H1 (cell line): Measurements from ENCODE around the gene TESMIN. TPM values are rescaled to one million over a fixed set of nuclear protein-coding genes. Genes with fewer than 3 reads are reported as not detected.

Experiments used
- CTCF ChIA-PET: fragments of 300-600 bp; sonication (Branson Sonifier 250); formaldehyde crosslinking; loops from one replicate; lab custom pipeline; 2021; ENCODE audit not compliant: partially characterized antibody; lab: Charles Lee
- POLR2A ChIA-PET: fragments of 300-600 bp; sonication (Branson Sonifier 250); formaldehyde crosslinking; loops from one replicate; lab custom pipeline; 2021; ENCODE audit warnings: inconsistent platforms; ENCODE audit not compliant: partially characterized antibody; lab: Charles Lee
- DNase-seq, 2 experiments: peaks; one replicate each; pipeline versions ENCODE4 v3.0.0 to v3.0.0-alpha.2; 2010 to 2022; ENCODE audit warnings: low spot score in 2 of 2, low read depth in 1 of 2, mixed read lengths in 1 of 2
- FAIRE-seq: peaks from 2 replicates; lab custom pipeline; 2011; peaks lifted over from hg19 to GRCh38; lab: Jason Lieb, UNC
- H2AFZ ChIP-seq: 2 replicates; pipeline ENCODE4 v1.8.1; 2012; ENCODE audit warnings: low read length, inconsistent platforms
- H2AK5ac ChIP-seq: 2 replicates; pipeline ENCODE4 v1.6.1; 2013; ENCODE audit warnings: low read depth, low read length
- H2BK120ac ChIP-seq: replicated peaks from 2 replicates; pipeline ENCODE3; 2013; ENCODE audit warnings: low read depth, low read length, inconsistent platforms
- H2BK12ac ChIP-seq: 2 replicates; pipeline ENCODE4 v1.6.1; 2013; ENCODE audit warnings: low read depth, low read length
- H2BK15ac ChIP-seq: 2 replicates; pipeline ENCODE4 v1.6.1; 2013; ENCODE audit warnings: low read length
- H2BK20ac ChIP-seq: 2 replicates; pipeline ENCODE4 v1.6.1; 2013; ENCODE audit warnings: low read length
- H2BK5ac ChIP-seq: 2 replicates; pipeline ENCODE4 v1.6.1; 2013; ENCODE audit warnings: low read depth, low read length
- H3K14ac ChIP-seq: 2 replicates; pipeline ENCODE4 v1.6.1; 2013; ENCODE audit warnings: inconsistent platforms; ENCODE audit not compliant: insufficient read length
- H3K18ac ChIP-seq: 2 replicates; pipeline ENCODE4 v1.6.1; 2013; ENCODE audit warnings: low read length; ENCODE audit errors: extremely low read depth
- H3K23ac ChIP-seq: 2 replicates; pipeline ENCODE4 v1.6.1; 2013; ENCODE audit warnings: inconsistent platforms; ENCODE audit not compliant: insufficient read length
- H3K23me2 ChIP-seq: 2 replicates; pipeline ENCODE4 v1.6.1; 2013; ENCODE audit warnings: low read depth, low read length
- H3K27ac ChIP-seq: 2 replicates; pipeline ENCODE4 v1.6.1; 2011; ENCODE audit warnings: low read depth, low read length, inconsistent platforms
- H3K27me3 ChIP-seq, 4 experiments: replicated peaks in 1 of 4; 1 replicate in 1 of 4; 2 replicates in 3 of 4; pipeline versions ENCODE4 v1.6.1 to v1.8.1; 2011 to 2013; ENCODE audit warnings: low read length in 3 of 4, mild to moderate bottlenecking in 3 of 4, inconsistent platforms in 2 of 4, mixed read lengths in 2 of 4, moderate library complexity in 1 of 4; ENCODE audit not compliant: control insufficient read depth in 3 of 4, insufficient read depth in 3 of 4; ENCODE audit errors: extremely low read depth in 1 of 4
- H3K36me3 ChIP-seq, 4 experiments: 2 replicates each; pipeline versions ENCODE4 v1.6.1 to v1.8.1; 2011 to 2013; ENCODE audit warnings: mild to moderate bottlenecking in 4 of 4, low read length in 3 of 4, moderate library complexity in 2 of 4, control low read depth in 1 of 4, inconsistent platforms in 1 of 4; ENCODE audit not compliant: insufficient read depth in 4 of 4, control insufficient read depth in 2 of 4
- H3K4ac ChIP-seq: replicated peaks from 2 replicates; pipeline ENCODE3; 2013; ENCODE audit warnings: low read length, low read depth, mixed read lengths, inconsistent platforms; ENCODE audit not compliant: insufficient read length
- H3K4me1 ChIP-seq, 4 experiments: replicated peaks in 1 of 4; 1 replicate in 1 of 4; 2 replicates in 3 of 4; pipeline versions ENCODE4 v1.6.1 to v1.8.1; 2011 to 2013; ENCODE audit warnings: low read length in 3 of 4, inconsistent platforms in 2 of 4, mixed read lengths in 1 of 4; ENCODE audit not compliant: insufficient read depth in 4 of 4, control insufficient read depth in 3 of 4
- H3K4me2 ChIP-seq, 2 experiments: 2 replicates each; pipeline versions ENCODE4 v1.6.1 to v1.8.1; 2011 to 2013; ENCODE audit warnings: low read depth in 2 of 2, low read length in 2 of 2, control low read depth in 1 of 2, inconsistent platforms in 1 of 2, mild to moderate bottlenecking in 1 of 2; ENCODE audit not compliant: insufficient read depth in 1 of 2
- H3K4me3 ChIP-seq, 4 experiments: fragments of 200-600, 300-600 bp in 1 of 4; sonication (generic), shearing (Covaris generic), sonication (Bioruptor Twin) in 1 of 4; 2 replicates each; pipeline versions ENCODE4 v1.5.1 to v1.8.1; 2011 to 2016; ENCODE audit warnings: low read length in 4 of 4, low read depth in 3 of 4, control low read depth in 2 of 4, inconsistent platforms in 2 of 4, mild to moderate bottlenecking in 2 of 4, mixed read lengths in 1 of 4, moderate library complexity in 1 of 4; ENCODE audit not compliant: insufficient read depth in 2 of 4; ENCODE audit errors: extremely low read depth in 1 of 4
- H3K56ac ChIP-seq: replicated peaks from 2 replicates; pipeline ENCODE3; 2013; ENCODE audit warnings: low read depth, mild to moderate bottlenecking, mixed read lengths, low read length, inconsistent platforms; ENCODE audit not compliant: insufficient read length
- H3K79me1 ChIP-seq: 2 replicates; pipeline ENCODE4 v1.6.1; 2013; ENCODE audit warnings: low read depth, low read length, control low read depth
- H3K79me2 ChIP-seq, 2 experiments: 2 replicates each; pipeline versions ENCODE4 v1.6.1 to v1.8.1; 2012 to 2013; ENCODE audit warnings: low read length in 2 of 2, mild to moderate bottlenecking in 2 of 2, inconsistent platforms in 1 of 2; ENCODE audit not compliant: insufficient read depth in 2 of 2, control insufficient read depth in 1 of 2
- H3K9ac ChIP-seq, 4 experiments: replicated peaks in 1 of 4; 1 replicate in 1 of 4; 2 replicates in 3 of 4; pipeline versions ENCODE4 v1.6.1 to v1.8.1; 2011 to 2013; ENCODE audit warnings: low read depth in 3 of 4, low read length in 3 of 4, control low read depth in 2 of 4, mild to moderate bottlenecking in 2 of 4, moderate library complexity in 2 of 4, inconsistent platforms in 1 of 4; ENCODE audit errors: extremely low read depth in 1 of 4
- H3K9me3 ChIP-seq, 2 experiments: 2 replicates each; pipeline versions ENCODE4 v1.6.1 to v1.8.1; 2012 to 2013; ENCODE audit warnings: mild to moderate bottlenecking in 2 of 2, moderate library complexity in 2 of 2, control low read depth in 1 of 2, inconsistent platforms in 1 of 2, low read depth in 1 of 2, low read length in 1 of 2, mixed read lengths in 1 of 2; ENCODE audit not compliant: insufficient read depth in 2 of 2
- H4K20me1 ChIP-seq, 2 experiments: replicated peaks in 1 of 2; 2 replicates each; pipeline versions ENCODE3 to v1.8.1; 2011 to 2013; ENCODE audit warnings: inconsistent platforms in 2 of 2, low read length in 2 of 2, mild to moderate bottlenecking in 1 of 2; ENCODE audit not compliant: insufficient read depth in 2 of 2, control insufficient read depth in 1 of 2
- H4K5ac ChIP-seq: 2 replicates; pipeline ENCODE4 v1.6.1; 2013; ENCODE audit warnings: low read length, low read depth, mixed read lengths, inconsistent platforms; ENCODE audit not compliant: insufficient read length
- H4K8ac ChIP-seq: 2 replicates; pipeline ENCODE4 v1.8.0; 2013; ENCODE audit warnings: mild to moderate bottlenecking, moderate library complexity, low read length, inconsistent platforms; ENCODE audit not compliant: insufficient read depth; ENCODE audit errors: extremely low read depth
- H4K91ac ChIP-seq: replicated peaks from 2 replicates; pipeline ENCODE3; 2013; ENCODE audit warnings: low read length, mixed read lengths, inconsistent platforms; ENCODE audit not compliant: insufficient read length
- CHD1 ChIP-seq: IDR thresholded peaks from 2 replicates; pipeline ENCODE4 v1.6.1; 2012; ENCODE audit warnings: low read depth, low read length, improper control_type of control experiment
- CHD2 ChIP-seq: IDR thresholded peaks from 2 replicates; pipeline ENCODE4 v1.6.1; 2012; ENCODE audit warnings: low read length, improper control_type of control experiment
- KDM5A ChIP-seq: fragments of 200-600 bp; IDR thresholded peaks from 2 replicates; pipeline ENCODE4 v1.7.1; 2012; ENCODE audit warnings: mild to moderate bottlenecking, low read length, inconsistent platforms, mixed read lengths
- RXRA ChIP-seq: IDR thresholded peaks from 2 replicates; pipeline ENCODE4 v1.6.1; 2011; ENCODE audit warnings: low read depth, mild to moderate bottlenecking, low read length, moderate library complexity; ENCODE audit not compliant: insufficient read depth
- SP2 ChIP-seq: IDR thresholded peaks from 2 replicates; pipeline ENCODE4 v1.6.1; 2012; ENCODE audit warnings: mild to moderate bottlenecking, low read length, inconsistent platforms
- SP4 ChIP-seq: IDR thresholded peaks from 2 replicates; pipeline ENCODE4 v1.6.1; 2012; ENCODE audit warnings: low read length, inconsistent platforms
- SRF ChIP-seq: IDR thresholded peaks from 2 replicates; pipeline ENCODE4 v1.6.1; 2011; ENCODE audit warnings: mild to moderate bottlenecking, low read depth, low read length, moderate library complexity
- TAF7 ChIP-seq: optimal IDR thresholded peaks from 2 replicates; pipeline ENCODE3; 2011; ENCODE audit warnings: low read depth, mild to moderate bottlenecking, inconsistent platforms, low read length, moderate library complexity, borderline replicate concordance
- TBP ChIP-seq: IDR thresholded peaks from 2 replicates; pipeline ENCODE4 v1.6.1; 2011; ENCODE audit warnings: low read depth, low read length, improper control_type of control experiment
- TEAD4 ChIP-seq: IDR thresholded peaks from 2 replicates; pipeline ENCODE4 v1.6.1; 2012; ENCODE audit warnings: low read depth, low read length, inconsistent platforms, mixed read lengths
- WGBS, 2 experiments: shearing (Covaris generic) in 1 of 2; methylation state at CpG; one replicate each; pipeline versions ENCODE4 v1.1.6 to v1.1.7; 2013 to 2015; ENCODE audit warnings: low lambda C conversion rate in 2 of 2, mixed read lengths in 2 of 2, inconsistent platforms in 1 of 2, low coverage in 1 of 2, missing lambda C conversion rate in 1 of 2; ENCODE audit not compliant: insufficient replicate concordance in 2 of 2, insufficient coverage in 1 of 2, insufficient read length in 1 of 2; ENCODE audit errors: extremely low coverage in 1 of 2, missing lambda C conversion rate in 1 of 2; 5-methylcytosine and 5-hydroxymethylcytosine counted together
- polyA plus RNA-seq, 7 experiments: library from polyadenylated mRNA; depleted of rRNA in 3 of 7; stranded (reverse) in 5 of 7; unstranded in 2 of 7; fragments of >200 nt in 5 of 7; fragments of 200-250 nt in 2 of 7; gene quantifications; 1 replicate in 5 of 7; 2 replicates in 1 of 7; 4 replicates in 1 of 7; pipeline versions ENCODE4 v1.2.1 to v1.2.3, GENCODE V29; 2011 to 2013; ENCODE audit warnings: missing spikeins in 2 of 7, mixed read lengths in 2 of 7
- total RNA-seq: library from RNA; stranded (reverse); fragmentation: NEBNext Ultra II Directional; extraction: Animal tissue kit (Norgen Biotek cat#: 25700); gene quantifications from 2 replicates; pipeline ENCODE4 v1.2.1, GENCODE V29; 2021
- TF ChIP-seq, protein P1 (sequence below), 3 experiments: IDR thresholded peaks; 1 replicate in 2 of 3; 2 replicates in 1 of 3; pipeline versions ENCODE4 v1.5.1 to v1.6.1; 2011; ENCODE audit warnings: low read length in 3 of 3, mild to moderate bottlenecking in 3 of 3, inconsistent platforms in 2 of 3, low read depth in 1 of 3, moderate library complexity in 1 of 3; ENCODE audit not compliant: insufficient read depth in 1 of 3; ENCODE audit errors: control extremely low read depth in 1 of 3
- TF ChIP-seq, protein P2 (sequence below): IDR thresholded peaks from 2 replicates; pipeline ENCODE4 v1.6.1; 2011; ENCODE audit warnings: low read depth, mild to moderate bottlenecking, low read length; ENCODE audit not compliant: insufficient read depth

Gene TESMIN
- total and polyA plus RNA-seq, 2 of the 8 experiments (the other 6 are each of a cell fraction or from before 2014, with no cell fraction given) = 22.6 to 61.1 TPM

DNA sequence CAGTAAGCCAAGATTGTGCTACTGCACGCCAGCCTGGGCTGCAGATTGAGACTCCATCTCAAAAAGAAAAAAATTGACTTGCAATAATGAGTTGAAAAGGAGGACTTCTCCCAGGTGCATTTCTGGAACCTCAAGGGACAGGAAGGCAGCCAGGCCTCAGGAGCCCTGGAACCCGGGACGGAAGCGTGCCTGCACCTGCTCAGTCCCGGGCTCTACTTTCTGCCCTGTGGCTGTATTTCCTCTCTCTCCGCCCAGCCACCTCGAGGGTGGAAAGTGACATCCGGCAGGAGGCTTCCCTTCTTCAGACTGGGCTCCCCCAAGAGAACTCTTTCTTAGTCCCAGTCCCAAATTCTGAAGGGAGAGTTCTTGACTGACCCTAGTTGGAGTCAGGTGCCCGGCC is 87.2 kb downstream of the TESMIN start:
- ChIA-PET CTCF (no interaction called here), POLR2A (interaction anchor here (0.8 to 1.1 kb wide), 3 partner anchors 16 to 27 kb away, joined by 3 read pairs; no protein-coding TSS in a partner anchor)
- Histone ChIP-seq H2AK5ac (no peak overlapping the region), H2BK120ac (no peak overlapping the region), H2BK12ac (no peak overlapping the region), H3K23me2 (no peaks in the 10 kb centered on the region; the same call in 1 of the 2 replicates), H4K91ac (no peak overlapping the region), H3K79me2 (no peaks in the 10 kb centered on the region), H3K27me3 (no peaks in the 10 kb centered on the region), H2BK15ac (no peak overlapping the region), H3K23ac (no peak overlapping the region), H3K56ac (no peak overlapping the region), H2BK20ac (no peak overlapping the region), H3K9me3 (no peaks in the 10 kb centered on the region; a peak in 1 of 4 replicates), H2AFZ (no peak overlapping the region), H3K36me3 (no peaks in the 10 kb centered on the region), H3K4me1 (peaks cover 0 to 4% (median 1%) of the 10 kb centered on the region in 4 experiments; a peak in 2 of 7 replicates), H3K18ac (no peak overlapping the region), H3K4me2 (no peak overlapping the region), H2BK5ac (no peak overlapping the region), H3K27ac (no peak overlapping the region), H4K5ac (no peak overlapping the region), H4K8ac (no peak overlapping the region), H3K14ac (no peak overlapping the region), H3K9ac (no peak overlapping the region), H3K4me3 (no peak overlapping the region), H4K20me1 (no peaks in the 10 kb centered on the region), H3K4ac (no peak overlapping the region), H3K79me1 (no peaks in the 10 kb centered on the region)
- WGBS, 2 experiments = 93% methylated on average over 9 of the region's 9 CpGs; no CpG with 5 or more reads in 1 of the 2 experiments
- no peak for TF ChIP-seq CHD2
- TF ChIP-seq TAF7 = no peak
- no peak for TF ChIP-seq RXRA
- no peak for TF ChIP-seq TBP
- TF ChIP-seq SRF = no peak
- TF ChIP-seq, protein P1, sequence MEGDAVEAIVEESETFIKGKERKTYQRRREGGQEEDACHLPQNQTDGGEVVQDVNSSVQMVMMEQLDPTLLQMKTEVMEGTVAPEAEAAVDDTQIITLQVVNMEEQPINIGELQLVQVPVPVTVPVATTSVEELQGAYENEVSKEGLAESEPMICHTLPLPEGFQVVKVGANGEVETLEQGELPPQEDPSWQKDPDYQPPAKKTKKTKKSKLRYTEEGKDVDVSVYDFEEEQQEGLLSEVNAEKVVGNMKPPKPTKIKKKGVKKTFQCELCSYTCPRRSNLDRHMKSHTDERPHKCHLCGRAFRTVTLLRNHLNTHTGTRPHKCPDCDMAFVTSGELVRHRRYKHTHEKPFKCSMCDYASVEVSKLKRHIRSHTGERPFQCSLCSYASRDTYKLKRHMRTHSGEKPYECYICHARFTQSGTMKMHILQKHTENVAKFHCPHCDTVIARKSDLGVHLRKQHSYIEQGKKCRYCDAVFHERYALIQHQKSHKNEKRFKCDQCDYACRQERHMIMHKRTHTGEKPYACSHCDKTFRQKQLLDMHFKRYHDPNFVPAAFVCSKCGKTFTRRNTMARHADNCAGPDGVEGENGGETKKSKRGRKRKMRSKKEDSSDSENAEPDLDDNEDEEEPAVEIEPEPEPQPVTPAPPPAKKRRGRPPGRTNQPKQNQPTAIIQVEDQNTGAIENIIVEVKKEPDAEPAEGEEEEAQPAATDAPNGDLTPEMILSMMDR (IDR thresholded peaks at IDR 0.05; ENCODE audit: control extremely low read depth in 1 of 3, insufficient read depth in 1 of 3, low read depth in 1 of 3, low read length in 3 of 3) = no peak
- TF ChIP-seq, protein P2, sequence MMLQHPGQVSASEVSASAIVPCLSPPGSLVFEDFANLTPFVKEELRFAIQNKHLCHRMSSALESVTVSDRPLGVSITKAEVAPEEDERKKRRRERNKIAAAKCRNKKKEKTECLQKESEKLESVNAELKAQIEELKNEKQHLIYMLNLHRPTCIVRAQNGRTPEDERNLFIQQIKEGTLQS = no peak
- TF ChIP-seq TEAD4 = no peak
- TF ChIP-seq CHD1 = no peak
- TF ChIP-seq KDM5A = no peak
- no peak for TF ChIP-seq SP4
- TF ChIP-seq SP2 = no peak
- FAIRE-seq = no peak
- no peak for DNase-seq
